Ammon's horn (tissue), 1 donor: Measurements from ENCODE around the gene GSN.

ENCODE experiments used
- DNase-seq: peaks from one replicate; pipeline ENCODE4 v3.0.0-alpha.2; 2016; ENCODE audit warnings: low spot score

Gene GSN

GRCh38 chr9:121246821-121247561 lies 21.0 kb upstream of the GSN start:
- DNase-seq: no peak

GRCh38 chr9:121249563-121249962 lies 18.4 kb upstream of the GSN start:
- no peak for DNase-seq

- no peak for DNase-seq
These were observed 15.7 kb upstream of the GSN start for GRCh38 chr9:121252104-121252851.

- no peak for DNase-seq
These were observed 14.8 kb upstream of the GSN start for GRCh38 chr9:121253162-121253561.

GRCh38 chr9:121253821-121254501 lies 14.0 kb upstream of the GSN start:
- DNase-seq: no peak

GRCh38 chr9:121259498-121259897 lies 8.5 kb upstream of the GSN start:
- no peak for DNase-seq

- DNase-seq: no peak
These were observed 8.0 kb upstream of the GSN start for GRCh38 chr9:121259935-121260334.

GRCh38 chr9:121260457-121261106 lies 7.4 kb upstream of the GSN start:
- DNase-seq: no peak

- peak; percentile 92 for DNase-seq
These were observed 6.9 kb upstream of the GSN start for GRCh38 chr9:121261107-121261460.

GRCh38 chr9:121261755-121262154 lies 6.2 kb upstream of the GSN start:
- DNase-seq: no peak

GRCh38 chr9:121262423-121262822 lies 5.5 kb upstream of the GSN start:
- DNase-seq: no peak

GRCh38 chr9:121262953-121263352 lies 5.0 kb upstream of the GSN start:
- no peak for DNase-seq

GRCh38 chr9:121266356-121266755 lies 1.6 kb upstream of the GSN start:
- DNase-seq: no peak

- peak; percentile 74 for DNase-seq
These were observed 884 bp upstream of the GSN start for GRCh38 chr9:121266906-121267650.

- DNase-seq: no peak
These were observed 562 bp downstream of the GSN start for GRCh38 chr9:121268598-121268850.

- no peak for DNase-seq
These were observed 1.1 kb downstream of the GSN start for GRCh38 chr9:121268851-121269641.

- DNase-seq: no peak
These were observed 1.8 kb downstream of the GSN start for GRCh38 chr9:121269642-121270254.

- DNase-seq: peak; percentile 82
These were observed 3.7 kb downstream of the GSN start for GRCh38 chr9:121271368-121272341.

- DNase-seq: no peak
These were observed 4.5 kb downstream of the GSN start for GRCh38 chr9:121272401-121272948.
